NCI-H748 (cell line): Measurements from ENCODE around the gene NCKAP1.
"Not testable (repeated sequence)": the region's sequence is repeated elsewhere in the genome, so short reads cannot be mapped to it uniquely, and the experiment has no call there.

Experiments used
- DNase-seq: peaks from one replicate; lab custom pipeline; 2025; ENCODE audit not compliant: unreplicated experiment; lab: John Stamatoyannopoulos, UW

Gene NCKAP1

DNA sequence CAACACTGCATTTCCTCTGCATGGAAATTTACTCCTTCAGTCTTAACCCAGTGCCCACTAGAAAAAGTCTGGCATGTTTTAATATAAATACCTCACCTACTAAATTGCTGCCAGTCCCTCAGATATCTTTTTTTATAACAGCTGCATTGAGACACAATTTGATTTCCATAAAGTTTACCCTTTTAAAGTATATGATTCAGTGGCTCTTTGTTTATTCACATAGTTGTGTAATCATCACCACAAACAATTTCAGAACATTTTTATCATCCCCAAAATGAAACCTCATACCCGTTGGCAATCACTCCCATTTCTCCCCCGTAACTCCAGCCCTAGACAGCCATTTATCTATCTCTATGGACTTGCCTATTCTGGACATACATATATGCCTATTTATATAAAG lies 154.8 kb downstream of the NCKAP1 start:
- no peak for DNase-seq

DNA sequence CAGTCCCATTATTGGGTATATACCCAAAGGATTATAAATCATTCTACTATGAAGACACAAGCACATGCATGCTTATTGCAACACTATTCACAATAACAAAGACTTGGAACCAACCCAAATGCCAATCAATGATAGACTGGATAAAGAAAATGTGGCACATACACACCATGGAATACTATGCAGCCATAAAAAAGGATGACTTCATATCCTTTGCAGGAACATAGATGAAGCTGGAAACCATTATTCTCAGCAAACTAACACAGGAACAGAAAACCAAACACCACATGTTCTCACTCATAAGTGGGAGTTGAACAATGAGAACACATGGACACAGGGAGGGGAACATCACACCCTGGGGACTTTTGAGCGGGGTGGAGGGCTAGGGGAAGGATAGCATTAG lies 158.2 kb downstream of the NCKAP1 start:
- not testable (repeated sequence) for DNase-seq

DNA sequence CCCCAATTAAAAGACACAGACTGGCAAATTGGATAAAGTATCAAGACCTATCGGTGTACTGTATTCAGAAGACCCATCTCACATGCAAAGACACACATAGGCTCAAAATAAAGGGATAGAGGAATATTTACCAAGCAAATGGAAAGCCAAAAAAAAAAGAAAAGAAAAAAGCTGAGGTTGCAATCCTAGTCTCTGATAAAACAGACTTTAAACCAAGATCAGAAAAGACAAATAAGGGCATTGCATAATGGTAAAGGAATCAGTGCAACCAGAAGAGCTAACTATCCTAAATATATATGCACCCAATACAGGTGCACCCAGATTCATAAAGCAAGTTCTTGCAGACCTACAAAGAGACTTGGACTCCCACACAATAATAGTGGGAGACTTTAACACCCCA lies 161.6 kb downstream of the NCKAP1 start:
- not testable (repeated sequence) for DNase-seq

DNA sequence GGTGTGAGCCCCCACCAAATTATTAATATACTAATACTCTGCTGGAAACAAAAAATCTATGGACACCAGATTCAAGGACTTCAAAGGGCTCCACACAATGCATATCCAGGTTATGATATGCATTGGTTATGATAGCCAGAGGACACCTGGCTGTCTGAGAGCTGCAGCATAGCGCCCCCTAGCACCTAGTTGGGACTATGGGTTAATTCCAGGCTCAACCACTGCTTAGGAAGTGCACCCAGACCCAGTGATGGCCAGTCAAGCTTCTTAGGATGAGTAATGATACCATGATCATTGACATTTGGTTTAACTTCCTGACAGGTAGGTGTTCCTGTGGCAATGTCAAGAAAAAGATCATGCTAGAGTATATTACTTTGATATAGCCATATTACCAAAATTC lies 168.0 kb downstream of the NCKAP1 start:
- DNase-seq: peak; percentile 80

DNA sequence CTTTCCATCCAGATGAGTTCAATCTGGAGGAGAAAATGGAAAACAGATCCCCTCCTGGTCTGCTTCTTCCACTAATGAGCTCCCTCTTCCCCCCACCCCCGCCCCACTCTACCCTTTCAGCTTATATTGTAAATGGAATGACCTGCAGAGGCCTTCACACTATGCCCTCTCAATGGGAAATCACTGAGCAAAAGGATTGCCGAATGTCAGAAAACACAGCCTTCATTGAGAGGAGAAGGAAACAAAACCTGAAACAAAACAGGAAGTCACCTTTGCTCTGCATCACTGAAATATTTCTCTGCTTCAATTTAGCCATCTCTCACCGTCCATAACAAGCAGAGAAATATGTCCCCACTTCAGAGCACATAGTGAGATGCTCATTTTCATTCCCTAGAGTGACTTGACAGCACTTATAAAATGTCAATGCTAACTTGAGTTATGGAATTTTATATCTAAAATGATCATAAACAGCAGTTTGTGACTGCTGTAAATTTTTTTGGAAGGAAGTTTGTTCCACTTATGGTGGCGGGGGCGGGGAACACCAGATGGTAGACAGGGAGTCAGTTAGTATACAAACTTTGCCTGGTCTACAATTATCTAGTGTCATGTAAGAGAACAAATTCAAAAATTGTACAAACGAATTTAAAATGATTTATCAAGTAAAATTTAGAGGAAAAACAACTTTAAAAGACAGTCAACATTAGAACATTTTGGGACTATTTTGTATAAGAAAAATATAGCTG lies 170.0 kb downstream of the NCKAP1 start:
- peak; percentile 35 for DNase-seq

GRCh38 chr2:182867426-182868053 lies 170.7 kb downstream of the NCKAP1 start:
- no peak for DNase-seq

DNA sequence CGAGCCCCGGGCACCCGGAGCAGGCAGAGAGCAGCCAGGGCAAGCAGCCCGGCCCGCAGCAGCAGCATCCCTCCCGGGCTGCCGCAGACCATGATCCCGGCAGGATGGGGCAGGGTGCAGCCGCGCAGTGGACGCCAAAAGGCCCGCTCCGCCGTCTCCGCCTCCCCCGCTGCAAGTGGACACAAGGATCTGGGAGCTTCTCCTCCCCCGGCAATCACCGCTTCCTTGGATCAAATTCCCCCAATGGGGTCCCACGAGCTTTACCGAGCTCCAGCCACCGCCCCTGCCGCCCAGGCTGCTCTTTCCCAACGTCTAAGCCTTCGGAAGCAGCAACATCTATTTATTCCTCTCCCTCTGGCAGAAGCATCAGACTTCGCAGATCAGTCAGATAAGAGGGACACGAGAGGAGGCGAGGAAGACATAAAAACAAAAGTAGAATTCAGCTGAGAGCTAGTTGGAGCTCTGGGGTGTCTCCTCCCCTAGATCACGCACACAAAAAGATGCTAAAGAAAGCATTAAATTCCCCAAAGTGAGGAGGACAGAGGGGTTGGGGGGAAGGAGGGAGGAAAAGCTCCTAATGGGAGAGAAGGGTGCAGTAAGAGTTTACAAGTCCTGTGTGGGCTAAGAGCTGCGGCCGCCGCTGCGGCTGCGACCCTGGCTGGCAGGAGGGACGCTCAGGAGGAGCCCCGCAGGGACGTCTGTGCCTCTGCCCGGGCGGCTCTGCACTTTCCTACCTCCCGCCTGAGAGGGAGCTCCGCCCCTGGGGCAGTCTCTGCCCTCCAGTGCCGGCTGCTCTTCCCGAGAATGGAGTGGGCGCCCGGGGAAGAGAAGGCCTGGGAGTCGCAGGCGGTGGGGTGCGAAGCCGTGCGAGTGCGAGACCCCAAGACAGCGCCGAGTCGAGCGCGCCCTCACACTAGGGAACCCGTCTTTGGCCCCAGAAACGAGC lies 171.5 kb downstream of the NCKAP1 start, which contains the start of gene FRZB:
FRZB (minus strand) TSS at position 177 of the 946 bp plus-strand sequence; CDS start at position 92, 85 bp downstream.
- DNase-seq: peak; percentile 86

GRCh38 chr2:182866095-182866460 lies 172.2 kb downstream of the NCKAP1 start:
- peak; percentile 80 for DNase-seq

DNA sequence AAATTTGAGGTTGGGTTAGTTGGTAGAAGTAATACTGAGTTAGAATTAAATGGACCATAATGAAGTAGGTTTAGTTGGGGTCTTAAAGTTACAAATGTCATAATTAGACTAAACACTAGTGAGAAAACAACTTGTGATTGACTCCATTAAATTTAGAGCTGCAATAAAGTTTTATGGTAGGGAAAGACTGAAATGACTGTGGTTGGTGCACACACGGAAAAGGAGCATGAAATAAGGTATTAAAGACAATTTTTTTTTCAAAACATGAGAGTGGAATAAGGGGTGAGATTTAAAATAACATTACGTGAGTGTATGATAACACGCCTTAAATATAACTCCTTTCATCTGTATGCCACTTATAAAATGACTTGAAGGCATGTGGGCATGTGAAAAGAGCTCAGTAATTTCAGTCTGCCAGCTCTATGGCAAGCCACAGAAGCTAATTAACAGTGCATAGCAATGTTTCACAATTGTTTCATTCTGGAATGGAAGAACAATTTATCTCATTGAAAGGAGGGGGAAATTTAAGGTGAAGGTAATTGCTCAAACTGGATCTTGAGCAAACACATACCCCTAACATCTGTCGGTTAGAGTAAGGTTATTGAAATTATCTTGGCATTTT lies 173.2 kb downstream of the NCKAP1 start:
- no peak for DNase-seq

- DNase-seq: no peak
Observed at GRCh38 chr2:182863642-182864041, 174.6 kb downstream of the NCKAP1 start.

- DNase-seq: no peak
Observed at GRCh38 chr2:182862091-182862490, 176.2 kb downstream of the NCKAP1 start.

GRCh38 chr2:182860858-182861257 lies 177.4 kb downstream of the NCKAP1 start:
- no peak for DNase-seq
